ENCODE measurements around the gene MAGEB4.

The MAGEB4 gene

DNA sequence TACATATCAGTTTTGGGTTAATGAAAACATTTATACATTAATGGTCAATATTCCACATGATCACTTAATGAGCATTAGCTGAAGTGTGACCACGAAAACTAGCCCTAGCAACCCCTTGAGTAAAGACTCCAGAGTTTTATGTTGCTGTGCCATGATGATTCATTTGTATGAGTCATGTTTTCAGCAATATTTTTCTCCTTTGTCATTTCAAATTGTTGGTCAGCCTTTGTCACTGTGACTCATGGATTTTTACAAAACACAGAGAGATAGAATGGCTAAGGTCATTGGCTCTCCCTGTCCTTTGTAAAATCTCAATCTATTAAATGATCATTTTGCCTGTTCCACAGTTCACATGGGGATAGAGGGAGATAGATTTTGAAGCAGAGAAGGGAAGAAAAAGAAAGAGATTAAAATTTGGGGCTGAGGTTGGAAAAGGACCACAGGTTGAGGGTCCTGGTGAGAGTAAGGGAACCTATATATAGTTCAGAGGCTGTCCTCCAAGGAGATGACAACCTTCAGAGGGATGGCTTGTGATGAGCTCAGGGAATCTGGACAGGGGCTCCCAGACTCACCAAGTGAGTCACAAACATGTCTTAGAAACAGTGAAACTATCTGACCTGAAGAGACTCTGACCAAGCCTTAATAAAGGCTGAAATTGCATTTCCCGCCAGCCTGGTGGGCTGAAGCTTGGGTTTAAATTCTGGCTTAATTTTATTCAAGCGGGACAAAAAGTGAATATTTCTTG is 41.8 kb downstream of the MAGEB4 start:
- DNase-seq, result no peak
